CD14-positive monocyte (primary cell): Measurements from ENCODE around the gene GSTA4. TPM values are rescaled to one million over a fixed set of nuclear protein-coding genes. Genes with fewer than 3 reads are reported as not detected.

Experiments
- DNase-seq, 3 donors: peaks; one replicate each; pipeline ENCODE4 v3.0.0-alpha.2; 2011 to 2022
- H2AFZ ChIP-seq: 2 replicates; pipeline ENCODE4 v1.6.0; 2012; ENCODE audit warnings: mild to moderate bottlenecking, low read depth, low read length, inconsistent platforms; ENCODE audit not compliant: insufficient read depth, poor library complexity, severe bottlenecking
- H3K27ac ChIP-seq, 2 donors: 1 replicate in 1 of 2; 2 replicates in 1 of 2; pipeline ENCODE4 v1.5.1; 2012 to 2013; ENCODE audit warnings: low read length in 2 of 2, control low read depth in 1 of 2, inconsistent platforms in 1 of 2, low read depth in 1 of 2, mild to moderate bottlenecking in 1 of 2
- H3K27me3 ChIP-seq, 2 donors: one replicate each; pipeline versions ENCODE4 v1.6.0 to v1.6.1; 2011 to 2013; ENCODE audit warnings: low read length in 2 of 2; ENCODE audit not compliant: control insufficient read depth in 2 of 2, insufficient read depth in 2 of 2
- H3K36me3 ChIP-seq, 2 donors: replicated peaks in 1 of 2; 1 replicate in 1 of 2; 2 replicates in 1 of 2; pipeline versions ENCODE4 v1.5.1 to v1.6.1; 2012 to 2013; ENCODE audit warnings: low read length in 2 of 2, control low read depth in 1 of 2, inconsistent platforms in 1 of 2, mild to moderate bottlenecking in 1 of 2; ENCODE audit not compliant: insufficient read depth in 2 of 2, control insufficient read depth in 1 of 2
- H3K4me1 ChIP-seq, 2 donors: 1 replicate in 1 of 2; 2 replicates in 1 of 2; pipeline versions ENCODE4 v1.5.1 to v1.6.1; 2012 to 2013; ENCODE audit warnings: low read length in 2 of 2, control low read depth in 1 of 2, inconsistent platforms in 1 of 2, mild to moderate bottlenecking in 1 of 2, moderate library complexity in 1 of 2; ENCODE audit not compliant: insufficient read depth in 2 of 2, control insufficient read depth in 1 of 2
- H3K4me2 ChIP-seq: replicated peaks from 2 replicates; pipeline ENCODE3; 2012; ENCODE audit warnings: low read length, moderate library complexity, mild to moderate bottlenecking; ENCODE audit not compliant: poor library complexity, severe bottlenecking; ENCODE audit errors: extremely low read depth
- H3K4me3 ChIP-seq, 3 experiments: fragments of 200-600 bp in 1 of 3; sonication (generic) in 1 of 3; replicated peaks in 1 of 3; 1 replicate in 2 of 3; 2 replicates in 1 of 3; pipeline ENCODE4 v1.5.1; 2011 to 2013; ENCODE audit warnings: low read length in 3 of 3, mild to moderate bottlenecking in 3 of 3, control low read depth in 2 of 3, low read depth in 2 of 3, inconsistent platforms in 1 of 3, moderate library complexity in 1 of 3
- H3K79me2 ChIP-seq: 2 replicates; pipeline ENCODE4 v1.6.0; 2012; ENCODE audit warnings: mild to moderate bottlenecking, control low read depth, inconsistent platforms, low read length, moderate library complexity; ENCODE audit not compliant: insufficient read depth
- H3K9ac ChIP-seq: 2 replicates; pipeline ENCODE4 v1.6.0; 2017; ENCODE audit warnings: low read length, mild to moderate bottlenecking; ENCODE audit not compliant: insufficient read depth, poor library complexity, severe bottlenecking
- H3K9me3 ChIP-seq, 2 donors: replicated peaks in 1 of 2; 1 replicate in 1 of 2; 2 replicates in 1 of 2; pipeline versions ENCODE4 v1.5.1 to v1.6.1; 2012 to 2013; ENCODE audit warnings: low read length in 2 of 2, control low read depth in 1 of 2; ENCODE audit not compliant: control insufficient read depth in 1 of 2, insufficient read depth in 1 of 2
- H4K20me1 ChIP-seq: 2 replicates; pipeline ENCODE4 v1.6.0; 2012; ENCODE audit warnings: mild to moderate bottlenecking, low read length, control low read depth, moderate library complexity; ENCODE audit not compliant: insufficient read depth
- H3K27ac Mint-ChIP-seq, 7 donors: one replicate each; pipeline ENCODE4 v1.8.0; 2020; ENCODE audit warnings: mild to moderate bottlenecking in 7 of 7, mixed read lengths in 7 of 7, moderate library complexity in 6 of 7, inconsistent platforms in 2 of 7
- H3K27me3 Mint-ChIP-seq, 3 donors: one replicate each; pipeline ENCODE4 v1.8.0; 2021 to 2022; ENCODE audit warnings: low read depth in 3 of 3, mild to moderate bottlenecking in 3 of 3, mixed read lengths in 3 of 3, moderate library complexity in 3 of 3, inconsistent platforms in 1 of 3
- H3K36me3 Mint-ChIP-seq, 2 donors: one replicate each; pipeline ENCODE4 v1.8.0; 2020; ENCODE audit warnings: mixed read lengths in 2 of 2, inconsistent platforms in 1 of 2, mild to moderate bottlenecking in 1 of 2
- H3K4me1 Mint-ChIP-seq: one replicate; pipeline ENCODE4 v1.8.0; 2020; ENCODE audit warnings: mild to moderate bottlenecking, mixed read lengths
- H3K4me3 Mint-ChIP-seq, 2 donors: one replicate each; pipeline ENCODE4 v1.8.0; 2020; ENCODE audit warnings: mild to moderate bottlenecking in 2 of 2, mixed read lengths in 2 of 2, moderate library complexity in 1 of 2
- H3K9me3 Mint-ChIP-seq, 7 donors: one replicate each; pipeline ENCODE4 v1.8.0; 2020 to 2022; ENCODE audit warnings: mixed read lengths in 7 of 7, mild to moderate bottlenecking in 6 of 7, moderate library complexity in 6 of 7, inconsistent platforms in 2 of 7
- WGBS: methylation state at CpG from one replicate; pipeline ENCODE4 v1.1.5; 2013; ENCODE audit warnings: missing lambda C conversion rate; ENCODE audit not compliant: insufficient coverage; 5-methylcytosine and 5-hydroxymethylcytosine counted together
- intact Hi-C, 2 donors: fragments of 100-400 bp; cut with micrococcal nuclease; formaldehyde crosslinking; loops; one replicate each; pipeline versions ENCODE4 v1.15.0 to v1.15.1; 2023
- polyA plus RNA-seq, 3 donors: library from polyadenylated mRNA; depleted of rRNA in 1 of 3; unstranded in 2 of 3; stranded (reverse) in 1 of 3; fragments of 300-500 nt in 2 of 3; fragments of >200 nt in 1 of 3; fragmentation: Illumina TruSeq in 2 of 3; gene quantifications; 1 replicate in 2 of 3; 2 replicates in 1 of 3; pipeline ENCODE4 v1.2.3, GENCODE V29; 2012 to 2021
- TF ChIP-seq, protein P1 (sequence below): fragments of 200-600 bp; IDR thresholded peaks from one replicate; pipeline ENCODE4 v1.8.0; 2022; ENCODE audit warnings: antibody characterized with exemption, mild to moderate bottlenecking

GSTA4 gene
- polyA plus RNA-seq, 3 donors, result 0.34 to 0.41 (median 0.36) TPM

- Mint-ChIP-seq H3K27ac (no peak overlapping the region), H3K4me1 (no peaks in the 10 kb centered on the region), H3K36me3 (no peaks in the 10 kb centered on the region), H3K4me3 (no peak overlapping the region), H3K9me3 (peaks cover 0 to 3% (median 0%) of the 10 kb centered on the region in 7 donors), H3K27me3 (peaks cover 2 to 6% (median 6%) of the 10 kb centered on the region in 3 donors)
- no peaks in the 10 kb centered on the region for H3K4me1 ChIP-seq
- no peak overlapping the region for H3K27ac ChIP-seq
- TF ChIP-seq, protein P1, sequence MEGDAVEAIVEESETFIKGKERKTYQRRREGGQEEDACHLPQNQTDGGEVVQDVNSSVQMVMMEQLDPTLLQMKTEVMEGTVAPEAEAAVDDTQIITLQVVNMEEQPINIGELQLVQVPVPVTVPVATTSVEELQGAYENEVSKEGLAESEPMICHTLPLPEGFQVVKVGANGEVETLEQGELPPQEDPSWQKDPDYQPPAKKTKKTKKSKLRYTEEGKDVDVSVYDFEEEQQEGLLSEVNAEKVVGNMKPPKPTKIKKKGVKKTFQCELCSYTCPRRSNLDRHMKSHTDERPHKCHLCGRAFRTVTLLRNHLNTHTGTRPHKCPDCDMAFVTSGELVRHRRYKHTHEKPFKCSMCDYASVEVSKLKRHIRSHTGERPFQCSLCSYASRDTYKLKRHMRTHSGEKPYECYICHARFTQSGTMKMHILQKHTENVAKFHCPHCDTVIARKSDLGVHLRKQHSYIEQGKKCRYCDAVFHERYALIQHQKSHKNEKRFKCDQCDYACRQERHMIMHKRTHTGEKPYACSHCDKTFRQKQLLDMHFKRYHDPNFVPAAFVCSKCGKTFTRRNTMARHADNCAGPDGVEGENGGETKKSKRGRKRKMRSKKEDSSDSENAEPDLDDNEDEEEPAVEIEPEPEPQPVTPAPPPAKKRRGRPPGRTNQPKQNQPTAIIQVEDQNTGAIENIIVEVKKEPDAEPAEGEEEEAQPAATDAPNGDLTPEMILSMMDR, result no peak
- no CpG with 5 or more reads among the region's 4 CpGs for WGBS
- no peak overlapping the region for H3K4me2 ChIP-seq
- no peak overlapping the region for H2AFZ ChIP-seq
- no peaks in the 10 kb centered on the region for H3K9me3 ChIP-seq
- no peaks in the 10 kb centered on the region for H4K20me1 ChIP-seq
- intact Hi-C loops, result no loop called here
- no peaks in the 10 kb centered on the region for H3K36me3 ChIP-seq
- H3K4me3 ChIP-seq, result no peak overlapping the region
- peaks cover 0 to 2% of the 10 kb centered on the region in 2 donors for H3K27me3 ChIP-seq
- H3K79me2 ChIP-seq, result no peaks in the 10 kb centered on the region
- no peak for DNase-seq
- no peak overlapping the region for H3K9ac ChIP-seq
Measured at GRCh38 chr6:52942221-52942620, 52.9 kb downstream of the GSTA4 start.

- H3K36me3 ChIP-seq, result no peaks in the 10 kb centered on the region
- H3K9ac ChIP-seq, result no peak overlapping the region
- H2AFZ ChIP-seq, result no peak overlapping the region
- WGBS, result 100% methylated on average over 2 of the region's 2 CpGs
- no peaks in the 10 kb centered on the region for H4K20me1 ChIP-seq
- no peaks in the 10 kb centered on the region for H3K27me3 ChIP-seq
- H3K4me2 ChIP-seq, result no peak overlapping the region
- no peak for DNase-seq
- no peaks in the 10 kb centered on the region for H3K4me1 ChIP-seq
- H3K27ac ChIP-seq, result no peak overlapping the region
- TF ChIP-seq, protein P1, result no peak
- H3K4me3 ChIP-seq, result no peak overlapping the region
- H3K9me3 Mint-ChIP-seq, result peaks cover 0 to 2% (median 0%) of the 10 kb centered on the region in 7 donors
- H3K4me3 Mint-ChIP-seq, result no peak overlapping the region
- no peaks in the 10 kb centered on the region for H3K79me2 ChIP-seq
- H3K27me3 Mint-ChIP-seq, result peaks cover 2 to 5% (median 2%) of the 10 kb centered on the region in 3 donors
- H3K36me3 Mint-ChIP-seq, result no peaks in the 10 kb centered on the region
- intact Hi-C loops, result no loop called here
- no peaks in the 10 kb centered on the region for H3K9me3 ChIP-seq
- H3K4me1 Mint-ChIP-seq, result no peaks in the 10 kb centered on the region
- no peak overlapping the region for H3K27ac Mint-ChIP-seq
Measured at GRCh38 chr6:52937908-52938307, 57.2 kb downstream of the GSTA4 start.
